CD4-positive, alpha-beta T cell treated with Interleukin-15 for 4 hours (primary cell): ENCODE results near the gene CMAS.
"Not testable (repeated sequence)": the region's sequence is repeated elsewhere in the genome, so short reads cannot be mapped to it uniquely, and the experiment has no call there.

Source experiments
- DNase-seq: peaks from one replicate; pipeline ENCODE4 v3.0.0-alpha.2; 2020; ENCODE audit warnings: low spot score

CMAS gene

GRCh38 chr12:22047494-22047893 lies 1.5 kb downstream of the CMAS start:
- no peak for DNase-seq

GRCh38 chr12:22048351-22049041 lies 2.5 kb downstream of the CMAS start:
- DNase-seq: no peak

- no peak for DNase-seq
Observed at GRCh38 chr12:22050078-22050477, 4.1 kb downstream of the CMAS start.

DNA sequence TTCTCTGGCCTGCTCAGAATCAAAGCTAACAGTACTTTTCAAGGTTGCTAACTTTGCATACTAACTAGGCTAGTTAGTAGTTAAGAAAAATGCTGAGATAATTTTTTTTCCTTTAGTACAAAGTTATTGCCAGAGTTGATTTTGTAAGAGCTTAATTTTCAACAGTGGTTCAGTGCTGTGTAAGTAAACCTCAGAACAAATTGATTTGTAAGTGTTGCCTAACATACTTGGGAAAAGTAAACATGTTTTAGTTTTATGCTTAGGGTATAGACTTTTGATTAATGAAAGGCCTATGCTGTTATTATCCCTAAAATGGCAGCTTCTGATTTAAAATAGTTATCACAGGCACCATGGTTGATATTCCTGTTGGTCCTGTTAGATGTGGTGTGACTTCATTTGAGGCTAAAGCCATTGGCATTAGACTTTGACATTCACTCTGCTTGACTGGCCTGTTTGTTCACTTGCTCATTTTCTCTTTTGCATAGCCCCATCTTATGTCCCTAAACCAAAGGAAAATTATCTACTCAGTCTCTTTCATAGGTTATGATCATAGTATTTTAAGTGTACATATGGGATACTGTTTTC lies 5.2 kb downstream of the CMAS start:
- DNase-seq: no peak

DNA sequence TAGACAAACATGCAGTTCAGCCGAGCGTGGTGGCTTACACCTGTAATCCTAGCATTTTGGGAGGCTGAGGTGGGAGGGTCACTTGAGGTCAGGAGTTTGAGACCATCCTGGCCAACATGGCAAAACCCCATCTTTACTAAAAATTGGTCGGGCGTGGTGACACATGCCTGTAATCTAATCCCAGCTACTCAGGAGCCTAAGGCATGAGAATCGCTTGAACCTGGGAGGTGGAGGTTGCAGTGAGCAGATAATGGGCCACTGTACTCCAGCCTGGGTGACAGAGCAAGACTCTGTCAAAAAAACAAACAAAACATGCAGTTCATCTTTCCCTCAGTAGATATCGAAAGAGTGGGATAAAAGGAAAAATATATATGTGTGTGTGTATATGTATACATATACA lies 7.0 kb downstream of the CMAS start:
- DNase-seq: not testable (repeated sequence)

DNA sequence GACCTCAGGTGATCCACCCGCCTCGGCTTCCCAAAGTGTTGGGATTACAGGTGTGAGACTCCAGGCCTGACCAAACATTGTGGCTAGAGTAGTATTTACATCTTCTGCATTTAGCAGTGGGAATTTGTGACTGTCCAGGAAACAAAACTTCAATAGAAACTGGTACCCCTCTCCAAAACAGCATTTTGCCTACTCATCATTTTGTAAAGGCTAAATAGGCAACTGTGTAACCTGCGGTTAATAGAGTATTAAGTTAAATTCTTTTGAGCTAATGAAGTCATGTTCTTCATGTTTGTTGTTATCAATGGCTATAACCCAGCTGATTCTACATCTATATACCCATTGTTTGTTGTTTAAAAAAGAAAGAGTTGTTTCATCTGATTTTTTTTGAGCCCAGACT lies 8.1 kb downstream of the CMAS start:
- DNase-seq: no peak

- no peak for DNase-seq
Observed at GRCh38 chr12:22056607-22057006, 10.6 kb downstream of the CMAS start.

GRCh38 chr12:22059976-22060647 lies 14.1 kb downstream of the CMAS start:
- no peak for DNase-seq

DNA sequence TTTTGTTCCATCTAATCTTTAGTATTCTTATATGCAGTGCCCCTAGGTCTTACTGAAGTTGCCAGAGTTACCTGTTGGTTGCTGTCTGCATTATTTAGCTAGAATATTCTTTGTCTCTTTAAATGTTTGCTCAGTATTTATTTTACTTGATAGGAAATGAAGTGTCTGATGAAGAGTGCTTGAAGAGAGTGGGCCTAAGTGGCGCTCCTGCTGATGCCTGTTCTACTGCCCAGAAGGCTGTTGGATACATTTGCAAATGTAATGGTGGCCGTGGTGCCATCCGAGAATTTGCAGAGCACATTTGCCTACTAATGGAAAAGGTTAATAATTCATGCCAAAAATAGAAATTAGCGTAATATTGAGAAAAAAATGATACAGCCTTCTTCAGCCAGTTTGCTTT lies 18.9 kb downstream of the CMAS start:
- DNase-seq: no peak

DNA sequence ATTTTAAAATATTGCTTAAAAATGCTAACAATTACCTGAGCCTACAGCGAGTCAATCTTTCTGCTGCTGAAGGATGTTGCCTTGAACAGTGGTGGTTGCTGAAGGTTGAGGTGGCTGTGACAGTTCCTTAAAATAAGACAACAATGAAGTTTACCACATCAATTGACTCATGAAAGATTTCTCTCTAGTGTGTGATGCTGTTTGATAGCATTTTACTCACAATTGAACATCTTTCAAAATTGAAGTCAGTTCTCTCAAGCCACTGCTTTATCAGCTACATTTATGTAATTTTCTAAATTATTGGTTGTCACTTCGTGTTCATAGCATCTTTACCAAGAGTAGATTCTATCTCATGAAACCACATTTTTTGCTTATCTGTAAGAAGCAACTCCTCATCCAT lies 20.3 kb downstream of the CMAS start:
- DNase-seq: no peak

DNA sequence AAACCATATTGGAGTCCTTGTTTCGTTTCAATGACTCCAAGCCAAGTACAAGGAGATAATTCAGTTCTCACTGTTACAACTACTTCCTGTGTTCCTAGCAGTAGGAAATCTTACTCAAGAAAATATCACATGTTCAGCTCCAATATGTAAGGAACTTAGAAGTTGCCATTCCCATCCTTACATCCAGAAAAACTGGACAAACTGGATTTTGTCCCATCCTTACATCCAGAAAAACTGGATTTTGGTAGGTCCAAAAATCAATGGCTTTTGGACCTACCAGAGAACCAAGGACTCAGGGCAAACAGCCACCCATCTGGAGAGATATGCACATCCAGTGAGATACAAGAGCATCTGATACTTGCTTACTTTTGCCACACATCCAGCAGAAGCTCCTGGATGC lies 23.8 kb downstream of the CMAS start:
- DNase-seq: no peak

GRCh38 chr12:22082190-22082701 lies 36.2 kb downstream of the CMAS start:
- DNase-seq: no peak

DNA sequence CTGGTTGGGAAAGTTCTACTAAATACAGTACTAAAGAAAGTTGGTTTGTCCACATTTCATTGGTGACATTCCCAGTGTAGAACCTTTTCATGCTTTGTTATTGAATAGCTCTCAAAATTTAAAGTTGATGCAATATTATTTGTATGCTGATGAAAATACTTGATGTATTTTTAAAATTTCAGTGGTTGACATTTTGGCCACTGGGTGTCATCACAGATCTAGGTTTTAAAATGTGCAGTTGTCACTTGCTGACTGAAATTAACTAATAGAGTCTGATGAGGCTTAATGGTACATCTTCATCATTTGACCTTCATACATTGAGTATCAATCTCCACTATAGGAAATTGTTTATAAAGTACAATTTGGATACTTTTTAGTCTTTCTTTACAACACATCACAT lies 37.1 kb downstream of the CMAS start:
- DNase-seq: peak; percentile 62

- DNase-seq: no peak
Observed at GRCh38 chr12:22084852-22085251, 38.8 kb downstream of the CMAS start.

- no peak for DNase-seq
Observed at GRCh38 chr12:22088886-22089285, 42.9 kb downstream of the CMAS start.

- no peak for DNase-seq
Observed at GRCh38 chr12:22089486-22089885, 43.5 kb downstream of the CMAS start.

DNA sequence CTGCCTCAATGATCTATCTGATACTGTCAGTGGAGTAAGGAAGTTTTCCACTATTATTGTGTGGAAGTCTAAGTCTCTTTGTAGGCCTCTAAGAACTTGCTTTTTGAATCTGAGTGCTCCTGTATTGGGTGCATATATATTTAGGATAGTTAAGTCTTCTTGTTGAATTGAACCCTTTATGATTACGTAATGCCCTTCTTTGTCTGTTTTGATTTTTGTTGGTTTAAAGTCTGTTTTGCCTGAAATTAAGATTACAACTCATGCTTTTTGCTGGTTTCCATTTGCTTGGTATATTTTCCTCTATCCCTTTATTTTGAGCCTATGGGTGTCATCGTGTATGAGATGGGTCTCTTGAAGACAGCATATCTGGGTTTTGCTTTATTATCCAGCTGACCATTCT lies 53.0 kb downstream of the CMAS start:
- DNase-seq: not testable (repeated sequence)

DNA sequence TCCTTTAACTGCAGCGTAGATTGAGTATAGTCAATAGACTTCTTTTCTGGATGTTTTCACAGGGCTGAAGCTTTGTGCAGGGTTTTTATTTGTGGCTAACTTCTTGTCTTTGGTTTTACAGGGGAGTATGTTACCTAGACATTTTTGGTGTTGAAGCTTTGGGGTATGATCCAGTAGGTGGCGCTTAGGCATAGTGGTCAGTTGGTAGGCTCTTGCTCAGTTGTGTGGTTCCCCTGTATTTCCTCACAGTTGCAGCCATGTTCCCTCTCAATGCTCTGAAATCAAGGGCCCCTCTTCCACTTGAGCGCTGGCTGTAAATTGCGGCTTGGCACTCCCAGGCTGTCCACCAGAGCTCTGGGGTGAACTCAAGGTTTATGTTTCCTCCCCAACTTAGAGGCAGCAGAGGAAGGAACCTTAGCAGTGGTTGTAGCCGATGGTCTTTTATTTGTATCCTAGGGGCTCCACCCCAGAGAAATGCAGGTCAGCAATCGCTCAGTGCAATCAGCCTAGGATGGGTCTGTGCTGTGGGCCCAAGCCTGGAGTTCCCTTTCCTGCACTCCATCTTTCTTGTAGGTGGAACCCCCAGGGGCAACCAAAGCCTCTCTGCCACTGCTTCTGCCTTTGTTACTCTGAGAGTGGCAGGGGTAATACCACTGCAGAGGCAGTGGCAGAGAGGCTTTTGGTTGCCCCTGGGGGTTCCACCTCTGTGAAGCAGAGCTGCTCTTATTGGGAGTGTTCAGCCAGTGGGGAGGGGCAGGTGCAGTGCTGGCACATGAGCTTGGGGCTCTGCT lies 55.1 kb downstream of the CMAS start:
- DNase-seq: peak; percentile 61

DNA sequence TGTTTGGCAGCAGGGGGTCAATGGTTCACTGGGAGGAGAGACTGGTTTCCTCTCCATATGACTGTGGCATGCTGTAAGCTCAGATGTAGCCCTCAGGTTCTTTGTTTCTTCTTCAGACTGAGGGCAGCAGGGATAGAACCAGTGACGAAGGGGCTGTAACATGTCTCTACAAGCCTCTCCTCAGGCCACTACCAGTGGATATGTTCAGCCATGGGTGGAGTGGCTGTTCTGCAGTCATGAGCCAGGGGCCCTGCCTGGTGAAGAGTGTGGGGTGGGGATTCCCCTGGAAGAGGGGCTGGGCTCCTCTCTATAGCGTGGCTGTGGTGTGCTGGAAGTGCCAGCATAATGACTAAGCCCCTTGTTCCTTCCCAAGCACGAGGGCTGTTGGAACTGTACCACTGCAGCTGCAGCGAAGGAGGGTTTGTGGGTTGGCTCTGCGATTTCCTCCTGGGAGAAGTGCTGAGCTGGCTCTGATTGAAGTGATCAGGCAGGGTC lies 55.8 kb downstream of the CMAS start:
- peak; percentile 0 for DNase-seq

DNA sequence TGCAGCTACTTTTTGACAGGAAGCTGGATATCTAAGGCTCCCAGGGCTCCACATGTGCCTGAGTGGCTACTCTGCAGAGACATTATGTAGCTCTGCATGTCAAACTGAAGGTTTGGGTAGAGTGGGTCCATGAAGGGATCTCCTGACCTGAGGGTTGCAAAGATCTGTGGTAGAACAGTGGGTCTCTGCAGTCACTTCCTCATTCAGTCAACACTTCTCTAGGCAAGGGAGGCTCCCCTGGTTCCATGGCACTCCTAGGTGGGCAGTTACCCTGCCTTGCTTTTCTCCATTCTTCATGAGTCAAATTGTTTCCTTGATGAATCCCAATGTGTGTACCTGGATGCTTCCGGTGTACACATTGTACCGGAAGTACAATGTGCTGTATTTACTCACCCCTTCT lies 57.4 kb downstream of the CMAS start:
- DNase-seq: no peak

GRCh38 chr12:22105542-22105941 lies 59.5 kb downstream of the CMAS start:
- no peak for DNase-seq

GRCh38 chr12:22110176-22110575 lies 64.2 kb downstream of the CMAS start:
- DNase-seq: no peak
